Uterus (tissue), 4 donors: Measurements from ENCODE around the gene NCBP1. TPM values are rescaled to one million over a fixed set of nuclear protein-coding genes. Genes with fewer than 3 reads are reported as not detected.

ENCODE experiments used
- DNase-seq, 2 donors: peaks; one replicate each; pipeline ENCODE4 v3.0.0-alpha.2; 2019 to 2020
- H3K27ac ChIP-seq, 2 donors: fragments of 200-600 bp; sonication (generic); 1 replicate in 1 of 2; 2 replicates in 1 of 2; pipeline ENCODE4 v1.5.1; 2016 to 2018
- H3K27me3 ChIP-seq, 2 donors: fragments of 200-600 bp; sonication (generic); one replicate each; pipeline ENCODE4 v1.5.1; 2018 to 2019; ENCODE audit warnings: control low read depth in 1 of 2
- H3K36me3 ChIP-seq, 2 donors: fragments of 200-600 bp; sonication (generic); one replicate each; pipeline ENCODE4 v1.5.1; 2019; ENCODE audit warnings: control low read depth in 1 of 2
- H3K4me1 ChIP-seq, 2 donors: fragments of 200-600 bp; sonication (generic); one replicate each; pipeline ENCODE4 v1.5.1; 2018 to 2019; ENCODE audit warnings: control low read depth in 1 of 2
- H3K4me3 ChIP-seq, 2 donors: fragments of 200-600 bp; sonication (generic); 1 replicate in 1 of 2; 2 replicates in 1 of 2; pipeline ENCODE4 v1.5.1; 2018 to 2019; ENCODE audit warnings: mild to moderate bottlenecking in 1 of 2
- H3K9me3 ChIP-seq, 2 donors: fragments of 200-600 bp; sonication (generic); one replicate each; pipeline ENCODE4 v1.5.1; 2019; ENCODE audit warnings: control low read depth in 1 of 2
- POLR2A ChIP-seq, 2 donors: fragments of 450-650 bp; IDR thresholded peaks; one replicate each; pipeline ENCODE4 v1.6.1; 2016; ENCODE audit warnings: antibody characterized with exemption in 2 of 2, mild to moderate bottlenecking in 1 of 2, moderate library complexity in 1 of 2
- intact Hi-C: fragments of 100-400 bp; cut with DNase I; formaldehyde crosslinking; loops from one replicate; pipeline ENCODE4 v1.15.1; 2023; ENCODE audit warnings: low total_unique reads
- total RNA-seq, 4 donors: library from RNA; depleted of rRNA in 3 of 4; stranded (reverse); fragments of >200 nt in 3 of 4; gene quantifications; one replicate each; pipeline versions ENCODE4 v1.1.0 to v1.2.4, GENCODE V29; 2014 to 2023
- TF ChIP-seq, protein P1 (sequence below), 4 experiments: fragments of 200-600 bp in 2 of 4; fragments of 450-650 bp in 2 of 4; sonication (generic) in 2 of 4; IDR thresholded peaks; one replicate each; pipeline ENCODE4 v1.5.1; 2016 to 2019; ENCODE audit warnings: antibody characterized with exemption in 4 of 4, mild to moderate bottlenecking in 2 of 4, moderate library complexity in 1 of 4
- donor health status: DM: yes; HTN: yes; CAD: no.

NCBP1 gene
- total RNA-seq, 4 donors from 2014 or later, result 3.5 to 47.6 (median 24.0) TPM

DNA sequence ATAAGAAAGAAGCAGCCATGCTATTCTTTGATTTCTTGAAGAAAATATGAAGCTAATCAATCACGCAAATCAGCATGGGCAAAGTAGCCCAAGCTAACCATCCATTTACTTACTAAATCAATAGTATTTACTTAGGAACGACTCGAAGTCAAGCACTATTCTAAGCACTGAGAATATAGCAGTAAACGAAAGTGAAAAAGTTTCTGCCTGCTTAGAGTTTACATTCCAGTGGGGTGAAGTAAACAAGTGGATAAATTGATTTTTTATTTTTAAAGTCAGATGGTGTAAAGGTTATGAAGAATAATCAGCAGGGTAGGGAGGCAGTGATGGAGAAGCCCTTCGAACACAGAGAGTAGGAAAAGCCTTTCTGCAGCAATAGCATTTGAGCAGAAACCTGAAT is 6.0 kb upstream of the NCBP1 start:
- H3K9me3 ChIP-seq, result no peaks in the 10 kb centered on the region
- no peaks in the 10 kb centered on the region for H3K36me3 ChIP-seq
- H3K27me3 ChIP-seq, result no peaks in the 10 kb centered on the region
- H3K27ac ChIP-seq, result no peak overlapping the region
- H3K4me1 ChIP-seq, result peaks cover 7% of the 10 kb centered on the region in 2 donors
- H3K4me3 ChIP-seq, result no peak overlapping the region
- TF ChIP-seq, protein P1, sequence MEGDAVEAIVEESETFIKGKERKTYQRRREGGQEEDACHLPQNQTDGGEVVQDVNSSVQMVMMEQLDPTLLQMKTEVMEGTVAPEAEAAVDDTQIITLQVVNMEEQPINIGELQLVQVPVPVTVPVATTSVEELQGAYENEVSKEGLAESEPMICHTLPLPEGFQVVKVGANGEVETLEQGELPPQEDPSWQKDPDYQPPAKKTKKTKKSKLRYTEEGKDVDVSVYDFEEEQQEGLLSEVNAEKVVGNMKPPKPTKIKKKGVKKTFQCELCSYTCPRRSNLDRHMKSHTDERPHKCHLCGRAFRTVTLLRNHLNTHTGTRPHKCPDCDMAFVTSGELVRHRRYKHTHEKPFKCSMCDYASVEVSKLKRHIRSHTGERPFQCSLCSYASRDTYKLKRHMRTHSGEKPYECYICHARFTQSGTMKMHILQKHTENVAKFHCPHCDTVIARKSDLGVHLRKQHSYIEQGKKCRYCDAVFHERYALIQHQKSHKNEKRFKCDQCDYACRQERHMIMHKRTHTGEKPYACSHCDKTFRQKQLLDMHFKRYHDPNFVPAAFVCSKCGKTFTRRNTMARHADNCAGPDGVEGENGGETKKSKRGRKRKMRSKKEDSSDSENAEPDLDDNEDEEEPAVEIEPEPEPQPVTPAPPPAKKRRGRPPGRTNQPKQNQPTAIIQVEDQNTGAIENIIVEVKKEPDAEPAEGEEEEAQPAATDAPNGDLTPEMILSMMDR (IDR thresholded peaks at IDR 0.05), result no peak
- no peak for TF ChIP-seq POLR2A (IDR thresholded peaks at IDR 0.05)
- no peak for DNase-seq
- intact Hi-C loops, result no loop called here

DNA sequence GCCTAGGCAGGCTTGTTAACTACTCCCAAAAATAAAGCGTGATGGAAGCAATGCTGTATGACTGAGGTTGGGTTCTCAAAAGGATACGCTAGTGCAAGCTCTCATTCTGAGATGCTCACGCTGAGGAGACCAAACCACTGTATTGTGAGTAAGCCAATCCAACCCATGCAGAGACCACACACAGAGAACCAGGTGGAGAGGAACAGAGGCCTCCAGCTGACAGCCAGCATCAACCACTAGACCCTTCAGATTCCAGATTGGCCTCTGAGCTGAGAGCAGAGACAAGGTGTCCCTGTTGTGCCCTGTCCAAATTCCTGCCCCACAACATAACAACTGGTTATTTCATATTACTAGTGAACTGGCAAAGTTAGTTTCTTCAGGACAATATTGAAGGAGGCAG is 5.0 kb upstream of the NCBP1 start:
- TF ChIP-seq POLR2A (IDR thresholded peaks at IDR 0.05), result no peak
- TF ChIP-seq, protein P1 (IDR thresholded peaks at IDR 0.05), result no peak
- intact Hi-C loops, result no loop called here
- peaks cover 7% of the 10 kb centered on the region in 2 donors for H3K4me1 ChIP-seq
- H3K36me3 ChIP-seq, result no peaks in the 10 kb centered on the region
- no peaks in the 10 kb centered on the region for H3K9me3 ChIP-seq
- H3K4me3 ChIP-seq, result no peak overlapping the region
- no peak for DNase-seq
- no peaks in the 10 kb centered on the region for H3K27me3 ChIP-seq
- no peak overlapping the region for H3K27ac ChIP-seq

DNA sequence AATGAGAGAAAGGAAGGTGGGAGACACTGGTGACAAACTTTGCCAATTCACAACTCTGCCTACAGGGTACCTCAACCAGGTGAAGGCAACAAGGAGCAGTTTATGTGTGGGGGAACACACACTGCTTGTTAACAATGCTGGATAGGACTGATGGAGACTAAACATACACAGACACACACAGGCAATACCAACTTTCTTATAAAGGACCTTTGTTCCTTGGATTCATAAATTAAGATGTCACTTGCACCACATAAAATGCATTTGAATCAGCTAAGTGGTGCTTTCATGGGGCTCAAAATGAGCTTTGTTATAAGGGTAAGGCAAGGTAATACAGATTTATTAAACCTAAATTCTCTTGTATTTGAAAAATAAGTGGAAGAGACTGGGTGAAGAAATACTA is 4.5 kb upstream of the NCBP1 start:
- Histone ChIP-seq H3K4me3 (no peak overlapping the region), H3K36me3 (no peaks in the 10 kb centered on the region), H3K27me3 (no peaks in the 10 kb centered on the region), H3K27ac (no peak overlapping the region), H3K9me3 (no peaks in the 10 kb centered on the region), H3K4me1 (peaks cover 7% of the 10 kb centered on the region in 2 donors)
- intact Hi-C loops, result no loop called here
- TF ChIP-seq POLR2A (IDR thresholded peaks at IDR 0.05), result no peak
- TF ChIP-seq, protein P1 (IDR thresholded peaks at IDR 0.05), result no peak
- no peak for DNase-seq

DNA sequence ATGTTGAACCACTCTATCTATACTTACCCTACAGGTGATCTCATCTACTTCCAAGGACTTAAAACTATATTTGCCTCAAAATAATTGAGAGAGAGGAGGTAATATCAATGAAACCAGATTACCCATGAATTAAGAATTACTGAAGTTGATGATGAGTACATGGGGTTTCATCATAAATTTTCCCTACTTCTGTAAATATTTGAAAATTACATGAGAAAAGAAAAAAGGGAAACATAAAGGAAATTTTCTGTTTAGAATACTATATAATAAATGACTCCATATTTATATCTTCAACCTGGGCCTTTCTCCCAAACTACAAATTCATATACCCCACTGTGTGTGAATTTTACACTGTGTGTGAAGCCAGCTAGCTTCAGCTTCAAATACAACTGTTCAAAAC is 3.0 kb upstream of the NCBP1 start:
- H3K4me3 ChIP-seq, result no peak overlapping the region
- intact Hi-C loops, result no loop called here
- no peaks in the 10 kb centered on the region for H3K36me3 ChIP-seq
- no peak overlapping the region for H3K27ac ChIP-seq
- no peak for TF ChIP-seq POLR2A (IDR thresholded peaks at IDR 0.05)
- H3K4me1 ChIP-seq, result peaks cover 7% of the 10 kb centered on the region in 2 donors
- DNase-seq, result no peak
- H3K27me3 ChIP-seq, result no peaks in the 10 kb centered on the region
- H3K9me3 ChIP-seq, result no peaks in the 10 kb centered on the region

DNA sequence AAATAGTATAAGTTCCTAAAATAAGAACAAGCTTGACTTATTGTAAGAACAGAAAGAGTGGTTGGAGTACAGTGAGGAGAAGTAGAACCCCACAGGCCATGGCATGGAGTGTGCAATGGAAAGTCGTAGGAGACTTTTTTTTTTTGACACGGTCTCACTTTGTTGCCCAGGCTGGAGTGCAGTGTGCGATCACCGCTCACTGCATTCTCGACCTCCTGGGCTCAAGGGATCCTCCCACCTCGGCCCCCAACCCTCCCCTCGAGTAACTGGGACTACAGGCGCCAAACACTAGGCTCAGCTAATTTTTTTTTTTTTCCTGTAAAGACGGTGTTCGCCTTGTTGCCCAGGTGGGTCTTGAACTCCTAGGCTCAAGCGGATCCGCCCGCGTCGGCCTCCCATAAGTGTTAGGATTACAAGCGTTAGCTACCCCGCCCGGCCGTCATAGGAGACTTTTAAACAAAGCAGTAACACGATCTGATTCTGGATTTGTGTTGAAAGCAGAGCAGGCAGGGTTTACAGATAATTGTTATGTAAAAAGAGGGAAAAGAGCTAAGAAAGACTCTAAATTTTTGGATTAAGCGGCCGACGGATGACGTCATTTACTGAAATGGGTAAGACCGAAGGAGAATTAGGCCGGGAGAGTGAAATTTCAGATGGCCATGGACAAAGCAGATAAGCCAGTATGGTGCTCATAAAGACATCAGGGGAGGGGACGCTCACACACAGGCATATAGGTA is 1.2 kb upstream of the NCBP1 start:
- intact Hi-C loops, result no loop called here
- Histone ChIP-seq H3K9me3 (no peaks in the 10 kb centered on the region), H3K36me3 (no peaks in the 10 kb centered on the region), H3K4me3 (peak overlapping the region; percentile 87 to 99), H3K27ac (peak overlapping the region; percentile 96 to 99), H3K4me1 (peaks cover 7% of the 10 kb centered on the region in 2 donors), H3K27me3 (no peaks in the 10 kb centered on the region)
- DNase-seq, result peak; percentile 56 to 71
- no peak for TF ChIP-seq POLR2A (IDR thresholded peaks at IDR 0.05)
- TF ChIP-seq, protein P1 (IDR thresholded peaks at IDR 0.05), result no peak
